Astrocyte (in vitro differentiated cells and primary cell): ENCODE measurements around the gene TNPO1. TPM values are rescaled to one million over a fixed set of nuclear protein-coding genes. Genes with fewer than 3 reads are reported as not detected.

ENCODE experiments used
- DNase-seq: peaks from one replicate; pipeline ENCODE4 v3.0.0-alpha.2; 2010; ENCODE audit warnings: low read depth
- FAIRE-seq: peaks from 2 replicates; lab custom pipeline; 2011; peaks lifted over from hg19 to GRCh38; lab: Jason Lieb, UNC
- H2AFZ ChIP-seq: 2 replicates; pipeline ENCODE4 v1.6.0; 2012; ENCODE audit warnings: low read depth, low read length, inconsistent platforms
- H3K27ac ChIP-seq: 2 replicates; pipeline ENCODE4 v1.5.1; 2011; ENCODE audit warnings: low read depth, low read length, inconsistent platforms
- H3K27me3 ChIP-seq: 2 replicates; pipeline ENCODE4 v1.6.0; 2011; ENCODE audit warnings: low read length, inconsistent platforms; ENCODE audit not compliant: insufficient read depth
- H3K36me3 ChIP-seq: 2 replicates; pipeline ENCODE4 v1.5.1; 2011; ENCODE audit warnings: low read length, inconsistent platforms; ENCODE audit not compliant: insufficient read depth
- H3K4me1 ChIP-seq: 2 replicates; pipeline ENCODE4 v1.5.1; 2011; ENCODE audit warnings: low read length, inconsistent platforms; ENCODE audit not compliant: insufficient read depth
- H3K4me2 ChIP-seq: 2 replicates; pipeline ENCODE4 v1.6.0; 2012; ENCODE audit warnings: low read length, inconsistent platforms
- H3K4me3 ChIP-seq: 2 replicates; pipeline ENCODE4 v1.5.1; 2011; ENCODE audit warnings: low read depth, mild to moderate bottlenecking, low read length, inconsistent platforms; ENCODE audit not compliant: insufficient read depth
- H3K79me2 ChIP-seq: 2 replicates; pipeline ENCODE4 v1.6.0; 2012; ENCODE audit warnings: mild to moderate bottlenecking, low read length, inconsistent platforms; ENCODE audit not compliant: insufficient read depth
- H3K9ac ChIP-seq: 2 replicates; pipeline ENCODE4 v1.6.0; 2012; ENCODE audit warnings: mild to moderate bottlenecking, low read length, inconsistent platforms
- H3K9me3 ChIP-seq: 2 replicates; pipeline ENCODE4 v1.5.1; 2012; ENCODE audit warnings: low read depth, mild to moderate bottlenecking, low read length, inconsistent platforms; ENCODE audit not compliant: insufficient read depth
- H4K20me1 ChIP-seq: 2 replicates; pipeline ENCODE4 v1.6.0; 2012; ENCODE audit warnings: low read length, inconsistent platforms; ENCODE audit not compliant: insufficient read depth
- H3K27ac Mint-ChIP-seq: one replicate; pipeline ENCODE4 v1.8.0; 2021; ENCODE audit warnings: mild to moderate bottlenecking, mixed read lengths; ENCODE audit not compliant: unreplicated experiment
- H3K27me3 Mint-ChIP-seq: one replicate; pipeline ENCODE4 v1.8.0; 2021; ENCODE audit warnings: low read depth, mixed read lengths; ENCODE audit not compliant: unreplicated experiment
- H3K36me3 Mint-ChIP-seq: one replicate; pipeline ENCODE4 v1.8.0; 2021; ENCODE audit warnings: low read depth, mixed read lengths; ENCODE audit not compliant: unreplicated experiment
- H3K4me1 Mint-ChIP-seq: one replicate; pipeline ENCODE4 v1.8.0; 2021; ENCODE audit warnings: low read depth, mixed read lengths; ENCODE audit not compliant: unreplicated experiment
- H3K4me3 Mint-ChIP-seq: one replicate; pipeline ENCODE4 v1.8.0; 2021; ENCODE audit warnings: mild to moderate bottlenecking, moderate library complexity, mixed read lengths; ENCODE audit not compliant: unreplicated experiment
- H3K9me3 Mint-ChIP-seq: one replicate; pipeline ENCODE4 v1.8.0; 2021; ENCODE audit warnings: mild to moderate bottlenecking, mixed read lengths; ENCODE audit not compliant: unreplicated experiment
- CTCF ChIP-seq: IDR thresholded peaks from 2 replicates; pipeline ENCODE4 v1.5.1; 2011; ENCODE audit warnings: low read depth, mild to moderate bottlenecking, inconsistent platforms, low read length, moderate library complexity; ENCODE audit not compliant: insufficient read depth
- EZH2 ChIP-seq: IDR thresholded peaks from 2 replicates; pipeline ENCODE4 v1.6.1; 2012; ENCODE audit warnings: mild to moderate bottlenecking, low read length, inconsistent platforms; ENCODE audit not compliant: insufficient read depth
- total RNA-seq: library from RNA; stranded (reverse); gene quantifications from 2 replicates; pipeline ENCODE4 v1.2.1, GENCODE V29; 2021

TNPO1 gene
- total RNA-seq, 1 donor from 2014 or later: 184 TPM

- no peak overlapping the region for H3K4me3 Mint-ChIP-seq
- Histone ChIP-seq H3K79me2 (no peaks in the 10 kb centered on the region), H3K4me1 (no peaks in the 10 kb centered on the region), H3K27ac (no peak overlapping the region), H3K4me2 (no peak overlapping the region), H2AFZ (no peak overlapping the region), H3K9ac (no peak overlapping the region), H4K20me1 (no peaks in the 10 kb centered on the region), H3K27me3 (no peaks in the 10 kb centered on the region), H3K4me3 (no peak overlapping the region), H3K9me3 (no peaks in the 10 kb centered on the region), H3K36me3 (no peaks in the 10 kb centered on the region)
- FAIRE-seq (no peak), DNase-seq (no peak)
- TF ChIP-seq EZH2: no peak
- TF ChIP-seq CTCF: no peak
- peaks cover 2% of the 10 kb centered on the region for H3K36me3 Mint-ChIP-seq
- no peak overlapping the region for H3K27ac Mint-ChIP-seq
- no peaks in the 10 kb centered on the region for H3K27me3 Mint-ChIP-seq
- H3K9me3 Mint-ChIP-seq: peaks cover 6% of the 10 kb centered on the region
- peaks cover 9% of the 10 kb centered on the region for H3K4me1 Mint-ChIP-seq
These were observed 123.6 kb downstream of the TNPO1 start for GRCh38 chr5:72940082-72940481.

- no peaks in the 10 kb centered on the region for H3K4me1 ChIP-seq
- H3K79me2 ChIP-seq: no peaks in the 10 kb centered on the region
- H3K27ac ChIP-seq: no peak overlapping the region
- H3K27me3 ChIP-seq: no peaks in the 10 kb centered on the region
- H3K9me3 ChIP-seq: no peaks in the 10 kb centered on the region
- Mint-ChIP-seq H3K27ac (no peak overlapping the region), H3K9me3 (peaks cover 4% of the 10 kb centered on the region), H3K4me3 (no peak overlapping the region), H3K27me3 (peaks cover under 1% of the 10 kb centered on the region), H3K36me3 (peaks cover 2% of the 10 kb centered on the region), H3K4me1 (peaks cover 4% of the 10 kb centered on the region)
- no peak for TF ChIP-seq EZH2
- no peak for TF ChIP-seq CTCF
- no peak overlapping the region for H3K4me3 ChIP-seq
- no peaks in the 10 kb centered on the region for H3K36me3 ChIP-seq
- no peak overlapping the region for H2AFZ ChIP-seq
- DNase-seq (no peak), FAIRE-seq (no peak)
- H3K9ac ChIP-seq: no peak overlapping the region
- H3K4me2 ChIP-seq: no peak overlapping the region
- H4K20me1 ChIP-seq: no peaks in the 10 kb centered on the region
These were observed 126.8 kb downstream of the TNPO1 start for GRCh38 chr5:72943307-72943706.

- Histone ChIP-seq H3K79me2 (no peaks in the 10 kb centered on the region), H4K20me1 (no peaks in the 10 kb centered on the region), H3K9ac (no peak overlapping the region), H2AFZ (no peak overlapping the region), H3K36me3 (no peaks in the 10 kb centered on the region), H3K4me1 (peaks cover 13% of the 10 kb centered on the region), H3K27me3 (no peaks in the 10 kb centered on the region), H3K4me2 (no peak overlapping the region), H3K9me3 (no peaks in the 10 kb centered on the region), H3K27ac (no peak overlapping the region), H3K4me3 (no peak overlapping the region)
- Mint-ChIP-seq H3K4me3 (no peak overlapping the region), H3K27ac (no peak overlapping the region), H3K4me1 (peaks cover 8% of the 10 kb centered on the region), H3K27me3 (peaks cover 3% of the 10 kb centered on the region), H3K36me3 (peaks cover 1% of the 10 kb centered on the region), H3K9me3 (no peaks in the 10 kb centered on the region)
- no peak for DNase-seq
- no peak for FAIRE-seq
- TF ChIP-seq EZH2 (no peak), CTCF (no peak)
These were observed 131.0 kb downstream of the TNPO1 start for GRCh38 chr5:72947498-72947897.
